H4 (cell line): ENCODE data around the gene ZDHHC16. TPM values are rescaled to one million over a fixed set of nuclear protein-coding genes. Genes with fewer than 3 reads are reported as not detected.

Experiments
- total RNA-seq: library from RNA; depleted of rRNA; stranded (reverse); fragments of >200 nt; shearing (Covaris generic); gene quantifications from 2 replicates; pipeline ENCODE4 v1.2.3, GENCODE V29; 2014; rRNA removed

ZDHHC16 gene
- total RNA-seq, 1 experiment from 2014 or later: 49.4 TPM

Other genes starting within 250 kb of the ZDHHC16 start
- 9.5 and 10.6 TPM in 2 replicates for gene ARHGAP19, start 153.5 kb upstream of the ZDHHC16 start, total RNA-seq
- 0.89 and 1.6 TPM in 2 replicates for gene FRAT1, start 126.9 kb upstream of the ZDHHC16 start, total RNA-seq
- gene FRAT2, start 111.4 kb upstream of the ZDHHC16 start, total RNA-seq: 6.2 and 11.0 TPM in 2 replicates
- gene RRP12, start 44.8 kb upstream of the ZDHHC16 start, total RNA-seq: 14.4 and 17.9 TPM in 2 replicates
- gene PGAM1, start 20.0 kb upstream of the ZDHHC16 start, total RNA-seq: 784 and 853 TPM in 2 replicates
- 75.0 and 87.7 TPM in 2 replicates for gene EXOSC1, start 169 bp upstream of the ZDHHC16 start, total RNA-seq
- gene MMS19, start 52.2 kb downstream of the ZDHHC16 start, total RNA-seq: 94.0 and 107 TPM in 2 replicates
- 9.6 and 10.6 TPM in 2 replicates for gene UBTD1, start 52.7 kb downstream of the ZDHHC16 start, total RNA-seq
- gene ANKRD2, start 126.6 kb downstream of the ZDHHC16 start, total RNA-seq: 0.15 TPM in 1 of 2 replicates, not detected in the other
- gene HOGA1, start 138.2 kb downstream of the ZDHHC16 start, total RNA-seq: 0.97 and 1.3 TPM in 2 replicates
- gene C10orf62, start 143.5 kb downstream of the ZDHHC16 start, total RNA-seq: not detected in 2 replicates
- 4.2 and 5.6 TPM in 2 replicates for gene MORN4, start 187.3 kb downstream of the ZDHHC16 start, total RNA-seq
- 10.8 and 10.9 TPM in 2 replicates for gene PI4K2A, start 194.5 kb downstream of the ZDHHC16 start, total RNA-seq
- gene AVPI1, start 241.1 kb downstream of the ZDHHC16 start, total RNA-seq: 26.8 and 32.1 TPM in 2 replicates